Fibroblast of lung (primary cell): ENCODE measurements around the gene PCMTD2. TPM values are rescaled to one million over a fixed set of nuclear protein-coding genes. Genes with fewer than 3 reads are reported as not detected.
A peak's percentile ranks its signal among the peaks of the same experiment; 100 is the strongest.

ENCODE experiments used
- DNase-seq, 2 donors: peaks; one replicate each; pipeline versions ENCODE4 v3.0.0 to v3.0.0-alpha.2; 2010; ENCODE audit warnings: low read depth in 2 of 2
- H2AFZ ChIP-seq: 2 replicates; pipeline ENCODE4 v1.5.1; 2012; ENCODE audit warnings: low read length, control low read depth, inconsistent platforms
- H3K27ac ChIP-seq: 2 replicates; pipeline ENCODE4 v1.5.1; 2011; ENCODE audit warnings: low read length, control low read depth; ENCODE audit not compliant: insufficient read depth
- H3K27me3 ChIP-seq: 2 replicates; pipeline ENCODE4 v1.5.1; 2011; ENCODE audit warnings: mild to moderate bottlenecking, low read length; ENCODE audit not compliant: control insufficient read depth, insufficient read depth
- H3K36me3 ChIP-seq: 2 replicates; pipeline ENCODE4 v1.5.1; 2011; ENCODE audit warnings: low read length; ENCODE audit not compliant: control insufficient read depth, insufficient read depth
- H3K4me1 ChIP-seq: 2 replicates; pipeline ENCODE4 v1.5.1; 2011; ENCODE audit warnings: low read length; ENCODE audit not compliant: control insufficient read depth, insufficient read depth; ENCODE audit errors: extremely low read depth
- H3K4me2 ChIP-seq: 2 replicates; pipeline ENCODE4 v1.5.1; 2011; ENCODE audit warnings: low read length, control low read depth; ENCODE audit not compliant: insufficient read depth; ENCODE audit errors: extremely low read depth
- H3K4me3 ChIP-seq, 4 experiments: fragments of 200-600 bp in 1 of 4; sonication (generic) in 1 of 4; replicated peaks in 1 of 4; 2 replicates each; pipeline ENCODE4 v1.5.1; 2011 to 2016; ENCODE audit warnings: low read length in 4 of 4, low read depth in 3 of 4, mild to moderate bottlenecking in 3 of 4, control low read depth in 2 of 4, inconsistent platforms in 1 of 4, mixed read lengths in 1 of 4; ENCODE audit not compliant: insufficient read depth in 1 of 4; ENCODE audit errors: control extremely low read depth in 1 of 4
- H3K79me2 ChIP-seq: 2 replicates; pipeline ENCODE4 v1.5.1; 2012; ENCODE audit warnings: mild to moderate bottlenecking, low read length, inconsistent platforms; ENCODE audit not compliant: control insufficient read depth, insufficient read depth
- H3K9ac ChIP-seq: 2 replicates; pipeline ENCODE4 v1.5.1; 2011; ENCODE audit warnings: mild to moderate bottlenecking, low read length, control low read depth; ENCODE audit not compliant: insufficient read depth
- H3K9me3 ChIP-seq: 2 replicates; pipeline ENCODE4 v1.5.1; 2012; ENCODE audit warnings: low read depth, low read length; ENCODE audit not compliant: control insufficient read depth, insufficient read depth
- H4K20me1 ChIP-seq: 2 replicates; pipeline ENCODE4 v1.5.1; 2011; ENCODE audit warnings: low read length; ENCODE audit not compliant: control insufficient read depth, insufficient read depth; ENCODE audit errors: extremely low read depth
- CTCF ChIP-seq, 2 donors: IDR thresholded peaks in 1 of 2; conservative IDR thresholded peaks in 1 of 2; 1 replicate in 1 of 2; 2 replicates in 1 of 2; pipeline ENCODE4 v1.5.1; 2011 to 2012; ENCODE audit warnings: low read length in 2 of 2, control low read depth in 1 of 2, inconsistent platforms in 1 of 2, low read depth in 1 of 2, mild to moderate bottlenecking in 1 of 2
- EZH2 ChIP-seq: IDR thresholded peaks from 2 replicates; pipeline ENCODE4 v1.5.1; 2012; ENCODE audit warnings: low read length, control low read depth, mild to moderate bottlenecking; ENCODE audit errors: missing control alignments
- polyA plus RNA-seq, 2 donors: library from polyadenylated mRNA; depleted of rRNA in 1 of 2; stranded (reverse) in 1 of 2; unstranded in 1 of 2; fragments of >200 nt; gene quantifications; 2 replicates each; pipeline ENCODE4 v1.2.1, GENCODE V29; 2011 to 2012; ENCODE audit warnings: missing spikeins in 1 of 2
- total RNA-seq: library from RNA; depleted of rRNA; stranded (reverse); fragments of >200 nt; gene quantifications from 2 replicates; pipeline ENCODE4 v1.2.1, GENCODE V29; 2014

The PCMTD2 gene
- total and polyA plus RNA-seq, 2 donors (not counting 1 experiment from before 2014, with no cell fraction given): 39.5 to 42.9 TPM

DNA sequence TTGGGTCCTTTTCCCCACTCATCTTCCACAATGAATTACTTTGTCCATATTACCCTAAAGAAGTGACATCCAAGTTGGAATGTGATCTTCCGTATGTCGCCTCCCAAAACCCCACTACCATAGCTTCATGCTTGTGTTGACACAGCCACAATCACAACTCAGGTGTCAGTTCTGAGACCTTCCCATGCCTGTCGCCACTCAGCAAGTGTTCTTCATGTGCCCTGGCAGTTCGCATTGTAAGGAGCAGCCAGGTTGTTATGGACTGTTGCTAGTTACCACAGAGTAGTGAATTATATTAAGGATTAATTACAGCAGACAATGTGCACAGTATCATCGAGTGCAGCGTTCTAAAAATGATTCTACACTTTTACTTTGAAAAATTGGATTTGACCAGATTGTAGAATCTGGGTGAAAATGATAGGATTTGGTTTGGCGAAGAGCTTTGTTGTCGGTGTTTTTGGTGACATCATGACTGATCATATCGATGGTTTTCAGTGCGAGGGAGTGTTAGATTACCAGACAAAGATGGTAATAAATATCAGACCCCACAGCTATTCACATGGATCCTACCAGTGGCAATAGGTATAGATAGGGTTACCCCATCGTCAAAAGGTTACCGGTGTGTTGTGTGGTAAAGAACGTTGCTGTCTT, 1.7 kb downstream of the PCMTD2 start:
- TF ChIP-seq EZH2 (no peak), CTCF (conservative IDR thresholded peaks at IDR 0.05 in 1 of 2, IDR thresholded peaks at IDR 0.05 in 1 of 2; ENCODE audit: low read depth in 1 of 2, low read length in 2 of 2) (no peak)
- Histone ChIP-seq H4K20me1 (no peaks in the 10 kb centered on the region), H3K9me3 (no peaks in the 10 kb centered on the region), H2AFZ (no peak overlapping the region), H3K4me3 (peak overlapping the region in 2 of 4 experiments; percentile 73 to 93), H3K79me2 (peaks cover 7% of the 10 kb centered on the region), H3K4me2 (no peak overlapping the region), H3K36me3 (no peaks in the 10 kb centered on the region), H3K27ac (no peak overlapping the region), H3K27me3 (no peaks in the 10 kb centered on the region), H3K9ac (no peak overlapping the region), H3K4me1 (peaks cover 4% of the 10 kb centered on the region)
- no peak for DNase-seq

GRCh38 chr20:64258071-64258823, 2.7 kb downstream of the PCMTD2 start:
- no peak overlapping the region for H3K4me3 ChIP-seq
- no peak overlapping the region for H3K27ac ChIP-seq
- TF ChIP-seq CTCF (conservative IDR thresholded peaks at IDR 0.05 in 1 of 2, IDR thresholded peaks at IDR 0.05 in 1 of 2; ENCODE audit: low read depth in 1 of 2, low read length in 2 of 2) (no peak), EZH2 (no peak)
- H3K27me3 ChIP-seq: no peaks in the 10 kb centered on the region
- H4K20me1 ChIP-seq: no peaks in the 10 kb centered on the region
- DNase-seq: no peak
- H3K4me2 ChIP-seq: no peak overlapping the region
- no peaks in the 10 kb centered on the region for H3K9me3 ChIP-seq
- peaks cover 4% of the 10 kb centered on the region for H3K4me1 ChIP-seq
- H3K79me2 ChIP-seq: peaks cover 7% of the 10 kb centered on the region
- no peak overlapping the region for H2AFZ ChIP-seq
- H3K9ac ChIP-seq: no peak overlapping the region
- no peaks in the 10 kb centered on the region for H3K36me3 ChIP-seq

- Histone ChIP-seq H3K4me2 (no peak overlapping the region), H3K4me3 (no peak overlapping the region), H3K27ac (no peak overlapping the region), H3K9ac (no peak overlapping the region), H4K20me1 (no peaks in the 10 kb centered on the region), H3K27me3 (no peaks in the 10 kb centered on the region), H3K9me3 (no peaks in the 10 kb centered on the region), H3K4me1 (peaks cover 4% of the 10 kb centered on the region), H3K79me2 (peaks cover 7% of the 10 kb centered on the region), H2AFZ (no peak overlapping the region), H3K36me3 (peaks cover under 1% of the 10 kb centered on the region)
- DNase-seq: no peak
- no peak for TF ChIP-seq EZH2
- TF ChIP-seq CTCF (conservative IDR thresholded peaks at IDR 0.05 in 1 of 2, IDR thresholded peaks at IDR 0.05 in 1 of 2; ENCODE audit: low read depth in 1 of 2, low read length in 2 of 2): no peak
Measured at GRCh38 chr20:64260239-64260638, 4.7 kb downstream of the PCMTD2 start.
